Neural cell (in vitro differentiated cells): ENCODE data around the gene ATOH8. TPM values are rescaled to one million over a fixed set of nuclear protein-coding genes. Genes with fewer than 3 reads are reported as not detected.

ENCODE experiments used
- H2AFZ ChIP-seq: fragments of 200-600, 300-800 bp; sonication (generic), shearing (Covaris generic); 2 replicates; pipeline ENCODE4 v1.6.0; 2014; ENCODE audit warnings: low read depth, mild to moderate bottlenecking, antibody characterized with exemption, low read length, moderate library complexity
- H3F3A ChIP-seq: fragments of 200-600 bp; shearing (Covaris generic); 2 replicates; pipeline ENCODE4 v1.6.1; 2016; ENCODE audit warnings: mild to moderate bottlenecking, moderate library complexity, mixed read lengths, antibody characterized with exemption, low read length; ENCODE audit not compliant: insufficient read depth, poor library complexity, severe bottlenecking
- H3K27ac ChIP-seq: fragments of 200-600, 300-800 bp; sonication (generic), shearing (Covaris generic); 2 replicates; pipeline ENCODE4 v1.5.1; 2014; ENCODE audit warnings: mild to moderate bottlenecking, low read length, moderate library complexity
- H3K27me3 ChIP-seq: fragments of 300-800, 200-600 bp; sonication (generic), shearing (Covaris generic); 2 replicates; pipeline ENCODE4 v1.6.0; 2014; ENCODE audit warnings: mild to moderate bottlenecking, low read depth, low read length, moderate library complexity; ENCODE audit not compliant: insufficient read depth
- H3K36me3 ChIP-seq: fragments of 300-800, 200-600 bp; sonication (generic), shearing (Covaris generic); 2 replicates; pipeline ENCODE4 v1.5.1; 2014; ENCODE audit warnings: mild to moderate bottlenecking, antibody characterized with exemption, low read length, moderate library complexity; ENCODE audit not compliant: insufficient read depth
- H3K4me2 ChIP-seq: fragments of 300-800, 200-600 bp; sonication (generic), shearing (Covaris generic); 2 replicates; pipeline ENCODE4 v1.6.0; 2014; ENCODE audit warnings: mild to moderate bottlenecking, low read length
- H3K4me3 ChIP-seq: fragments of 300-800, 200-600 bp; sonication (generic), shearing (Covaris generic); 2 replicates; pipeline ENCODE4 v1.5.1; 2014; ENCODE audit warnings: mild to moderate bottlenecking, low read length, moderate library complexity
- H3K79me2 ChIP-seq: fragments of 200-600 bp; shearing (Covaris generic); replicated peaks from 2 replicates; pipeline ENCODE4 v1.6.0; 2014; ENCODE audit warnings: mild to moderate bottlenecking, low read length, moderate library complexity; ENCODE audit not compliant: insufficient read depth
- H3K9ac ChIP-seq: fragments of 300-800, 200-600 bp; sonication (generic), shearing (Covaris generic); 2 replicates; pipeline ENCODE4 v1.6.1; 2016; ENCODE audit warnings: mild to moderate bottlenecking, low read length, mixed read lengths
- H3K9me2 ChIP-seq: fragments of 200-600 bp; shearing (Covaris generic); 2 replicates; pipeline ENCODE4 v1.6.1; 2016; ENCODE audit warnings: mild to moderate bottlenecking, low read length, mixed read lengths; ENCODE audit not compliant: insufficient read depth
- H3K9me3 ChIP-seq: fragments of 200-600, 300-800 bp; sonication (generic), shearing (Covaris generic); 2 replicates; pipeline ENCODE4 v1.6.1; 2016; ENCODE audit warnings: mild to moderate bottlenecking, mixed run types, low read length, moderate library complexity, mixed read lengths
- H4K20me1 ChIP-seq: fragments of 200-600 bp; shearing (Covaris generic); 2 replicates; pipeline ENCODE4 v1.6.1; 2016; ENCODE audit warnings: mild to moderate bottlenecking, mixed run types; ENCODE audit not compliant: insufficient read depth
- EP300 ChIP-seq: fragments of 450-650 bp; conservative IDR thresholded peaks from 2 replicates; pipeline ENCODE4 v1.6.1; 2014; ENCODE audit warnings: antibody characterized with exemption, mild to moderate bottlenecking, moderate library complexity; ENCODE audit not compliant: poor library complexity, severe bottlenecking
- EZH2 ChIP-seq: fragments of 200-600, 300-800 bp; shearing (Covaris generic), sonication (generic); IDR thresholded peaks from 2 replicates; pipeline ENCODE4 v1.6.1; 2014; ENCODE audit warnings: antibody characterized with exemption, low read length, borderline replicate concordance, mild to moderate bottlenecking; ENCODE audit not compliant: insufficient read depth, poor library complexity, severe bottlenecking
- MXI1 ChIP-seq: fragments of 450-650 bp; conservative IDR thresholded peaks from 2 replicates; pipeline ENCODE4 v1.6.1; 2014; ENCODE audit warnings: antibody characterized with exemption, mild to moderate bottlenecking; ENCODE audit not compliant: poor library complexity, severe bottlenecking
- POLR2AphosphoS5 ChIP-seq: IDR thresholded peaks from 2 replicates; pipeline ENCODE4 v1.6.1; 2012
- RAD21 ChIP-seq: fragments of 450-650 bp; conservative IDR thresholded peaks from 2 replicates; pipeline ENCODE4 v1.6.1; 2014; ENCODE audit warnings: antibody characterized with exemption, mild to moderate bottlenecking, moderate library complexity
- SMC3 ChIP-seq: fragments of 450-650 bp; conservative IDR thresholded peaks from 2 replicates; pipeline ENCODE4 v1.6.1; 2014; ENCODE audit warnings: antibody characterized with exemption, mild to moderate bottlenecking, moderate library complexity; ENCODE audit not compliant: poor library complexity
- TAF1 ChIP-seq: IDR thresholded peaks from 2 replicates; pipeline ENCODE4 v1.6.1; 2012; ENCODE audit warnings: low read depth
- polyA plus RNA-seq: library from polyadenylated mRNA; depleted of rRNA; stranded (reverse); fragments of >200 nt; gene quantifications from 2 replicates; pipeline ENCODE4 v1.2.3, GENCODE V29; 2014
- TF ChIP-seq, protein P1 (sequence below): fragments of 450-650 bp; IDR thresholded peaks from 2 replicates; pipeline ENCODE4 v1.5.1; 2014; ENCODE audit warnings: antibody characterized with exemption, mild to moderate bottlenecking, moderate library complexity; ENCODE audit not compliant: poor library complexity, severe bottlenecking
- TF ChIP-seq, protein P2 (sequence below): IDR thresholded peaks from 2 replicates; pipeline ENCODE4 v1.6.1; 2012; ENCODE audit warnings: borderline replicate concordance

The ATOH8 gene
- polyA plus RNA-seq, 1 donor from 2014 or later = 1.6 TPM

DNA sequence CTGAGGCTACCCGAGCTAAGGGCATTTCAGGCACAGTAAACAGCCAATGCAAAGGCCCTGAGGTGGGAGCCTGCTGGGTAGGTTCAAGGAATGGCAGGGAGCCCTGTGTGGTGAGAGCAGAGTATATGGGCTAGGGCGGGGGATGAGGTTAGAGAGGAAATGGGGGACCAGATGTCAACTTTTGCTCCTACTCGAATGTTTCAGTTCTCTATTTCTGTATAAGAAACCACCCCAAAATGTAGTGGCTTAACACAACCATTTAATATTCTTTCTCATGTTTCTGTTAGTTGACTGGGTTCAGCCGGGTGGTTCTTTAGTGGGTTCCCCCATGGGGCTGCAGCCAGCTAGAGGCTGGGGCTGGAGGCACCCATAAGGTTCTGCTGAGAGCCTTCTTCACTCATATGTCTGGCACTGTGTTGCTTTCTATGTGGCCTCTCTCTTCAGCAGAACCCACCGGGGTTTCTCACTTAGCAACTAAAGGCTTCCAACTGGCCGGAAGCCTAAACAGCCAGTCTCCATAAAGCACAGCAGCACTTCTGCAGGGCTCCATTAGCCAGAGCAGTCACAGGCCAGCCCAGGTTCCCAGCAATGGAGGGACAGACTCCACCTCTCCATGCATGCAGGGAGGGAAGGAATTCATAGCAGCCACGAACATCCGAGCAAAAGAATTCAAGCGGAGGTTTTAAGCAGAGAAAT is 5.6 kb upstream of the ATOH8 start:
- H3K36me3 ChIP-seq = no peaks in the 10 kb centered on the region
- no peak overlapping the region for H3K4me3 ChIP-seq
- no peaks in the 10 kb centered on the region for H3F3A ChIP-seq
- peaks cover 7% of the 10 kb centered on the region for H3K27me3 ChIP-seq
- H4K20me1 ChIP-seq = no peaks in the 10 kb centered on the region
- no peaks in the 10 kb centered on the region for H3K9me3 ChIP-seq
- no peaks in the 10 kb centered on the region for H3K79me2 ChIP-seq
- no peaks in the 10 kb centered on the region for H3K9me2 ChIP-seq
- no peak overlapping the region for H3K9ac ChIP-seq
- H2AFZ ChIP-seq = no peak overlapping the region
- TF ChIP-seq SMC3 (no peak), RAD21 (no peak), MXI1 (no peak), POLR2AphosphoS5 (no peak), EP300 (no peak), EZH2 (no peak), TAF1 (no peak)
- TF ChIP-seq, protein P1, sequence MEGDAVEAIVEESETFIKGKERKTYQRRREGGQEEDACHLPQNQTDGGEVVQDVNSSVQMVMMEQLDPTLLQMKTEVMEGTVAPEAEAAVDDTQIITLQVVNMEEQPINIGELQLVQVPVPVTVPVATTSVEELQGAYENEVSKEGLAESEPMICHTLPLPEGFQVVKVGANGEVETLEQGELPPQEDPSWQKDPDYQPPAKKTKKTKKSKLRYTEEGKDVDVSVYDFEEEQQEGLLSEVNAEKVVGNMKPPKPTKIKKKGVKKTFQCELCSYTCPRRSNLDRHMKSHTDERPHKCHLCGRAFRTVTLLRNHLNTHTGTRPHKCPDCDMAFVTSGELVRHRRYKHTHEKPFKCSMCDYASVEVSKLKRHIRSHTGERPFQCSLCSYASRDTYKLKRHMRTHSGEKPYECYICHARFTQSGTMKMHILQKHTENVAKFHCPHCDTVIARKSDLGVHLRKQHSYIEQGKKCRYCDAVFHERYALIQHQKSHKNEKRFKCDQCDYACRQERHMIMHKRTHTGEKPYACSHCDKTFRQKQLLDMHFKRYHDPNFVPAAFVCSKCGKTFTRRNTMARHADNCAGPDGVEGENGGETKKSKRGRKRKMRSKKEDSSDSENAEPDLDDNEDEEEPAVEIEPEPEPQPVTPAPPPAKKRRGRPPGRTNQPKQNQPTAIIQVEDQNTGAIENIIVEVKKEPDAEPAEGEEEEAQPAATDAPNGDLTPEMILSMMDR = no peak
- TF ChIP-seq, protein P2, sequence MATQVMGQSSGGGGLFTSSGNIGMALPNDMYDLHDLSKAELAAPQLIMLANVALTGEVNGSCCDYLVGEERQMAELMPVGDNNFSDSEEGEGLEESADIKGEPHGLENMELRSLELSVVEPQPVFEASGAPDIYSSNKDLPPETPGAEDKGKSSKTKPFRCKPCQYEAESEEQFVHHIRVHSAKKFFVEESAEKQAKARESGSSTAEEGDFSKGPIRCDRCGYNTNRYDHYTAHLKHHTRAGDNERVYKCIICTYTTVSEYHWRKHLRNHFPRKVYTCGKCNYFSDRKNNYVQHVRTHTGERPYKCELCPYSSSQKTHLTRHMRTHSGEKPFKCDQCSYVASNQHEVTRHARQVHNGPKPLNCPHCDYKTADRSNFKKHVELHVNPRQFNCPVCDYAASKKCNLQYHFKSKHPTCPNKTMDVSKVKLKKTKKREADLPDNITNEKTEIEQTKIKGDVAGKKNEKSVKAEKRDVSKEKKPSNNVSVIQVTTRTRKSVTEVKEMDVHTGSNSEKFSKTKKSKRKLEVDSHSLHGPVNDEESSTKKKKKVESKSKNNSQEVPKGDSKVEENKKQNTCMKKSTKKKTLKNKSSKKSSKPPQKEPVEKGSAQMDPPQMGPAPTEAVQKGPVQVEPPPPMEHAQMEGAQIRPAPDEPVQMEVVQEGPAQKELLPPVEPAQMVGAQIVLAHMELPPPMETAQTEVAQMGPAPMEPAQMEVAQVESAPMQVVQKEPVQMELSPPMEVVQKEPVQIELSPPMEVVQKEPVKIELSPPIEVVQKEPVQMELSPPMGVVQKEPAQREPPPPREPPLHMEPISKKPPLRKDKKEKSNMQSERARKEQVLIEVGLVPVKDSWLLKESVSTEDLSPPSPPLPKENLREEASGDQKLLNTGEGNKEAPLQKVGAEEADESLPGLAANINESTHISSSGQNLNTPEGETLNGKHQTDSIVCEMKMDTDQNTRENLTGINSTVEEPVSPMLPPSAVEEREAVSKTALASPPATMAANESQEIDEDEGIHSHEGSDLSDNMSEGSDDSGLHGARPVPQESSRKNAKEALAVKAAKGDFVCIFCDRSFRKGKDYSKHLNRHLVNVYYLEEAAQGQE = no peak
- no peak overlapping the region for H3K4me2 ChIP-seq
- H3K27ac ChIP-seq = no peak overlapping the region

DNA sequence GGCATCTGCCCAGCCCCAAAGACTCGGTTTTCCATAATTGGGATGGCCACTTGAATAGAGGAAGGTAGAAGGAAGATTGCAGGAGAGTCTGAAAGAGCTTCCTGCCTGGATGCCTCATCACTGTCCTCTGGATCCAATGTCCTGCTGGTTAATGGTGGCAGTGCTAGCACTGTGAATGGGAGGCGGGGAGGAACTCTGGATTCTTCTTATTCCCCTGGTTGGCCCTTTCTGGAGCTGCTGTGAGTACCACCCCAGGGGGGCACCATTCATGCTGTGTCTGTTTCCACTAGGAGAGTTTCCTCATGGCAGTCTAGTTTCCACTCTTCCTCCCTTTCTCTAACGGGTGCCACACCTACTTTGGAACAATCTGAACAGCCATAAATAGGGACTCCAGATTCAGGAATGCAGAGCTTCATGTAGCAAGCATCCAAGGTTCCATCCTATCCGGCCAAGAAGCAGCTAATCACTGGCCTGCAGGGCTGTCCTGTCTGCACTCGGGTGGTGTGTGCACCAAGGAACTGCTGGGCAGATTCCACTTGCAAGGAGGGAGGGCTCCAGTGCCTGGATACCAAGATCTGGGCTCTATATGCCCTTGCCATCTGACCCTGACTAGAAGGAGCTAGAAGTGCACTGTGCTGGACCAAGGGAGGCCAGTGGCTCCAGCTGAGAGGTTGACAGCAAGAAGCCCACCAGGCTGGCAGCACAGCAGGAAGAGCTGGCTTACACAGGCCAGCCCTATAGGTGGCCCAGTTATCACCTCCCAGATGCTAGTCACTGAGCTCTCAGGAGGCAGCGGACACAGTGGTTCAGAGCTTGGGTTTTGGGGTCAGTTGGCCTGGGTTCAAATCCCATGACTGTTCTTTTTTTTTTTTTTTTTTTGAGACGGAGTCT is 4.6 kb upstream of the ATOH8 start:
- H3K9me3 ChIP-seq = no peaks in the 10 kb centered on the region
- H3K36me3 ChIP-seq = no peaks in the 10 kb centered on the region
- no peak overlapping the region for H3K9ac ChIP-seq
- TF ChIP-seq MXI1 = no peak
- TF ChIP-seq, protein P1 = no peak
- no peak for TF ChIP-seq POLR2AphosphoS5
- TF ChIP-seq SMC3 = no peak
- no peak for TF ChIP-seq EP300
- TF ChIP-seq TAF1 = no peak
- TF ChIP-seq RAD21 = no peak
- TF ChIP-seq, protein P2 = no peak
- TF ChIP-seq EZH2 = no peak
- H3K79me2 ChIP-seq = no peaks in the 10 kb centered on the region
- H2AFZ ChIP-seq = no peak overlapping the region
- no peak overlapping the region for H3K27ac ChIP-seq
- no peak overlapping the region for H3K4me3 ChIP-seq
- H4K20me1 ChIP-seq = no peaks in the 10 kb centered on the region
- H3K9me2 ChIP-seq = no peaks in the 10 kb centered on the region
- H3F3A ChIP-seq = no peaks in the 10 kb centered on the region
- no peak overlapping the region for H3K4me2 ChIP-seq
- peaks cover 17% of the 10 kb centered on the region for H3K27me3 ChIP-seq
